Trophoblast cell (in vitro differentiated cells and primary cell): Measurements from ENCODE around the gene COA7.
A peak's percentile ranks its signal among the peaks of the same experiment; 100 is the strongest.
"Not testable (repeated sequence)": the region's sequence is repeated elsewhere in the genome, so short reads cannot be mapped to it uniquely, and the experiment has no call there.

Experiments used
- DNase-seq, 2 donors: peaks; one replicate each; pipeline ENCODE4 v3.0.0-alpha.2; 2016
- H2AFZ ChIP-seq: 2 replicates; pipeline ENCODE4 v1.6.1; 2013; ENCODE audit warnings: low read length, moderate library complexity, mild to moderate bottlenecking; ENCODE audit not compliant: insufficient read depth, poor library complexity
- H2AK5ac ChIP-seq: 2 replicates; pipeline ENCODE4 v1.6.1; 2013; ENCODE audit warnings: mild to moderate bottlenecking, low read length
- H2BK120ac ChIP-seq: 2 replicates; pipeline ENCODE4 v1.6.1; 2013; ENCODE audit warnings: low read length, mild to moderate bottlenecking, moderate library complexity; ENCODE audit not compliant: insufficient read depth, poor library complexity
- H2BK12ac ChIP-seq: 2 replicates; pipeline ENCODE4 v1.6.1; 2013; ENCODE audit warnings: mild to moderate bottlenecking, low read length, moderate library complexity
- H2BK5ac ChIP-seq: 2 replicates; pipeline ENCODE4 v1.6.1; 2013; ENCODE audit warnings: low read length, low read depth, moderate library complexity, mild to moderate bottlenecking; ENCODE audit not compliant: poor library complexity
- H3K14ac ChIP-seq: 2 replicates; pipeline ENCODE4 v1.6.1; 2013; ENCODE audit warnings: mild to moderate bottlenecking, low read length
- H3K18ac ChIP-seq: 2 replicates; pipeline ENCODE4 v1.6.1; 2013; ENCODE audit warnings: mild to moderate bottlenecking, low read length
- H3K23ac ChIP-seq: 2 replicates; pipeline ENCODE4 v1.6.1; 2013; ENCODE audit warnings: low read length
- H3K27ac ChIP-seq: 2 replicates; pipeline ENCODE4 v1.5.1; 2013; ENCODE audit warnings: low read depth, mild to moderate bottlenecking, inconsistent platforms, low read length, moderate library complexity
- H3K27me3 ChIP-seq: 2 replicates; pipeline ENCODE4 v1.6.1; 2013; ENCODE audit warnings: inconsistent platforms, mild to moderate bottlenecking, low read length, moderate library complexity; ENCODE audit not compliant: insufficient read depth
- H3K36me3 ChIP-seq, 2 experiments: 1 replicate in 1 of 2; 2 replicates in 1 of 2; pipeline ENCODE4 v1.6.1; 2013; ENCODE audit warnings: low read length in 2 of 2, mild to moderate bottlenecking in 2 of 2, moderate library complexity in 1 of 2; ENCODE audit not compliant: insufficient read depth in 2 of 2, control insufficient read depth in 1 of 2
- H3K4ac ChIP-seq: 2 replicates; pipeline ENCODE4 v1.6.1; 2013; ENCODE audit warnings: low read depth, mild to moderate bottlenecking, low read length, moderate library complexity
- H3K4me1 ChIP-seq, 2 experiments: 1 replicate in 1 of 2; 2 replicates in 1 of 2; pipeline ENCODE4 v1.6.1; 2013; ENCODE audit warnings: low read length in 2 of 2, mild to moderate bottlenecking in 2 of 2, moderate library complexity in 1 of 2; ENCODE audit not compliant: insufficient read depth in 2 of 2, control insufficient read depth in 1 of 2
- H3K4me2 ChIP-seq: 2 replicates; pipeline ENCODE4 v1.6.1; 2013; ENCODE audit warnings: inconsistent platforms, mild to moderate bottlenecking, low read length, moderate library complexity
- H3K4me3 ChIP-seq: 2 replicates; pipeline ENCODE4 v1.5.1; 2013; ENCODE audit warnings: mild to moderate bottlenecking, low read depth, low read length, inconsistent platforms
- H3K79me1 ChIP-seq: one replicate; pipeline ENCODE4 v1.6.1; 2013; ENCODE audit warnings: low read length
- H3K79me2 ChIP-seq: 2 replicates; pipeline ENCODE4 v1.6.1; 2013; ENCODE audit warnings: low read length, mild to moderate bottlenecking; ENCODE audit not compliant: control insufficient read depth, insufficient read depth, poor library complexity
- H3K9ac ChIP-seq: 2 replicates; pipeline ENCODE4 v1.6.1; 2013; ENCODE audit warnings: mild to moderate bottlenecking, low read length
- H3K9me3 ChIP-seq: 2 replicates; pipeline ENCODE4 v1.6.1; 2013; ENCODE audit warnings: low read depth, mild to moderate bottlenecking, control low read depth, inconsistent platforms, low read length; ENCODE audit not compliant: insufficient read depth
- H4K12ac ChIP-seq: 2 replicates; pipeline ENCODE4 v1.6.1; 2013; ENCODE audit warnings: low read depth, mild to moderate bottlenecking, low read length, moderate library complexity
- H4K8ac ChIP-seq: 2 replicates; pipeline ENCODE4 v1.6.1; 2013; ENCODE audit warnings: low read depth, mild to moderate bottlenecking, low read length, moderate library complexity
- H4K91ac ChIP-seq: one replicate; pipeline ENCODE4 v1.6.1; 2013; ENCODE audit warnings: low read depth, mild to moderate bottlenecking, low read length, moderate library complexity
- WGBS: extraction: QIAGEN DNeasy Blood & Tissue Kit; methylation state at CpG from one replicate; pipeline ENCODE4 v1.1.7; 2013; ENCODE audit warnings: missing lambda C conversion rate; ENCODE audit not compliant: insufficient read length, insufficient coverage; ENCODE audit errors: extremely low coverage; 5-methylcytosine and 5-hydroxymethylcytosine counted together

The COA7 gene

GRCh38 chr1:52692697-52693096, 5.5 kb downstream of the COA7 start:
- H3K23ac ChIP-seq: no peak overlapping the region
- no peak overlapping the region for H3K18ac ChIP-seq
- H2AFZ ChIP-seq: no peak overlapping the region
- WGBS: no CpG with 5 or more reads among the region's 4 CpGs
- no peaks in the 10 kb centered on the region for H3K4me1 ChIP-seq
- H4K12ac ChIP-seq: no peak overlapping the region
- H4K91ac ChIP-seq: no peak overlapping the region
- H3K9me3 ChIP-seq: no peaks in the 10 kb centered on the region
- H2BK12ac ChIP-seq: no peak overlapping the region
- H3K79me2 ChIP-seq: peaks cover 2% of the 10 kb centered on the region
- no peak overlapping the region for H2BK5ac ChIP-seq
- no peak overlapping the region for H3K14ac ChIP-seq
- H3K9ac ChIP-seq: no peak overlapping the region
- H3K4ac ChIP-seq: no peak overlapping the region
- H3K27me3 ChIP-seq: no peaks in the 10 kb centered on the region
- H2AK5ac ChIP-seq: no peak overlapping the region
- H3K4me2 ChIP-seq: no peak overlapping the region
- no peak overlapping the region for H2BK120ac ChIP-seq
- peaks cover 19 to 23% of the 10 kb centered on the region in 2 experiments for H3K36me3 ChIP-seq
- H3K27ac ChIP-seq: no peak overlapping the region
- peaks cover under 1% of the 10 kb centered on the region for H3K79me1 ChIP-seq
- no peak overlapping the region for H3K4me3 ChIP-seq
- no peak for DNase-seq
- H4K8ac ChIP-seq: no peak overlapping the region

- H3K14ac ChIP-seq: no peak overlapping the region
- no peaks in the 10 kb centered on the region for H3K79me1 ChIP-seq
- no peak overlapping the region for H4K12ac ChIP-seq
- no peak for DNase-seq
- H4K8ac ChIP-seq: no peak overlapping the region
- H2AFZ ChIP-seq: no peak overlapping the region
- H3K4me1 ChIP-seq: no peaks in the 10 kb centered on the region
- no peak overlapping the region for H2BK5ac ChIP-seq
- no peak overlapping the region for H3K4me3 ChIP-seq
- no peaks in the 10 kb centered on the region for H3K27me3 ChIP-seq
- no peak overlapping the region for H2BK120ac ChIP-seq
- no peak overlapping the region for H3K4me2 ChIP-seq
- H3K9me3 ChIP-seq: no peaks in the 10 kb centered on the region
- H3K27ac ChIP-seq: no peak overlapping the region
- H3K9ac ChIP-seq: no peak overlapping the region
- WGBS: no CpG with 5 or more reads among the region's 3 CpGs
- H2BK12ac ChIP-seq: no peak overlapping the region
- H3K23ac ChIP-seq: no peak overlapping the region
- H3K79me2 ChIP-seq: no peaks in the 10 kb centered on the region
- H3K18ac ChIP-seq: no peak overlapping the region
- H4K91ac ChIP-seq: no peak overlapping the region
- H3K36me3 ChIP-seq: peaks cover 20 to 27% of the 10 kb centered on the region in 2 experiments
- no peak overlapping the region for H2AK5ac ChIP-seq
- H3K4ac ChIP-seq: no peak overlapping the region
Measured at GRCh38 chr1:52691821-52692220, 6.3 kb downstream of the COA7 start.

- Histone ChIP-seq H4K12ac (no peak overlapping the region), H3K27me3 (no peaks in the 10 kb centered on the region), H3K27ac (no peak overlapping the region), H3K36me3 (peaks cover 12 to 18% of the 10 kb centered on the region in 2 experiments), H3K79me2 (no peaks in the 10 kb centered on the region), H3K9ac (no peak overlapping the region), H3K23ac (no peak overlapping the region), H3K4me1 (no peaks in the 10 kb centered on the region), H3K79me1 (no peaks in the 10 kb centered on the region), H2AK5ac (no peak overlapping the region), H2BK120ac (no peak overlapping the region), H2AFZ (no peak overlapping the region), H3K18ac (no peak overlapping the region), H3K14ac (no peak overlapping the region), H3K9me3 (no peaks in the 10 kb centered on the region), H2BK5ac (no peak overlapping the region), H3K4ac (no peak overlapping the region), H2BK12ac (no peak overlapping the region), H3K4me3 (no peak overlapping the region), H3K4me2 (no peak overlapping the region), H4K8ac (no peak overlapping the region), H4K91ac (no peak overlapping the region)
- WGBS: no CpG with 5 or more reads among the region's 5 CpGs
- DNase-seq: no peak
Measured at GRCh38 chr1:52686830-52687229, 11.3 kb downstream of the COA7 start.

GRCh38 chr1:52686261-52686751, 11.8 kb downstream of the COA7 start:
- not testable (repeated sequence) for H4K8ac ChIP-seq, H3K4ac ChIP-seq, H3K23ac ChIP-seq, H4K12ac ChIP-seq, H3K4me2 ChIP-seq, H4K91ac ChIP-seq, H3K27ac ChIP-seq, H3K4me1 ChIP-seq, H3K9ac ChIP-seq, H3K4me3 ChIP-seq, H3K79me1 ChIP-seq, H3K18ac ChIP-seq, H2BK120ac ChIP-seq, H3K79me2 ChIP-seq, H2AK5ac ChIP-seq, H3K9me3 ChIP-seq, H2AFZ ChIP-seq, H2BK5ac ChIP-seq, H3K27me3 ChIP-seq, H3K14ac ChIP-seq
- Histone ChIP-seq H3K36me3 (peaks cover 12 to 17% of the 10 kb centered on the region in 2 experiments), H2BK12ac (peak overlapping the region; percentile 23)
- no CpG with 5 or more reads among the region's 17 CpGs for WGBS
- DNase-seq: peak; percentile 41 to 82
